Aorta (tissue), 5 donors: ENCODE data around the gene PLEKHA5. TPM values are rescaled to one million over a fixed set of nuclear protein-coding genes. Genes with fewer than 3 reads are reported as not detected.
"Not testable (repeated sequence)": the region's sequence is repeated elsewhere in the genome, so short reads cannot be mapped to it uniquely, and the experiment has no call there.

ENCODE experiments used
- ATAC-seq: fragments of 200-7000 bp; cut with Tn5 transposase; one replicate; pipeline ENCODE4 v1.9.1; 2022; ENCODE audit warnings: moderate library complexity; ENCODE audit not compliant: low FRiP score
- DNase-seq, 2 donors: peaks; one replicate each; pipeline ENCODE4 v3.0.0-alpha.2; 2020
- H3K27ac ChIP-seq, 2 donors: one replicate each; pipeline ENCODE4 v1.5.1; 2013; ENCODE audit warnings: low read length in 2 of 2, mild to moderate bottlenecking in 2 of 2, moderate library complexity in 2 of 2, control low read depth in 1 of 2, inconsistent platforms in 1 of 2, low read depth in 1 of 2
- H3K27me3 ChIP-seq, 2 donors: one replicate each; pipeline ENCODE4 v1.6.1; 2013; ENCODE audit warnings: control low read depth in 1 of 2, low read length in 1 of 2, mild to moderate bottlenecking in 1 of 2, moderate library complexity in 1 of 2; ENCODE audit not compliant: insufficient read depth in 2 of 2, control insufficient read depth in 1 of 2
- H3K36me3 ChIP-seq, 2 donors: one replicate each; pipeline ENCODE4 v1.6.1; 2013; ENCODE audit warnings: control low read depth in 1 of 2, low read length in 1 of 2, mild to moderate bottlenecking in 1 of 2; ENCODE audit not compliant: insufficient read depth in 2 of 2, control insufficient read depth in 1 of 2
- H3K4me1 ChIP-seq, 2 donors: one replicate each; pipeline ENCODE4 v1.6.1; 2013; ENCODE audit warnings: low read length in 2 of 2, control low read depth in 1 of 2, mild to moderate bottlenecking in 1 of 2, moderate library complexity in 1 of 2; ENCODE audit not compliant: insufficient read depth in 2 of 2, control insufficient read depth in 1 of 2
- H3K4me3 ChIP-seq, 2 donors: one replicate each; pipeline ENCODE4 v1.5.1; 2013; ENCODE audit warnings: low read length in 2 of 2, control low read depth in 1 of 2, mild to moderate bottlenecking in 1 of 2
- H3K9me3 ChIP-seq: one replicate; pipeline ENCODE4 v1.6.1; 2013; ENCODE audit warnings: mild to moderate bottlenecking, low read length; ENCODE audit not compliant: control insufficient read depth
- WGBS, 2 donors: extraction: QIAGEN DNeasy Blood & Tissue Kit; methylation state at CpG; one replicate each; pipeline ENCODE4 v1.1.7; 2013; 5-methylcytosine and 5-hydroxymethylcytosine counted together
- intact Hi-C, 2 donors: fragments of 100-400 bp; cut with DNase I; formaldehyde crosslinking; loops; one replicate each; pipeline versions ENCODE4 v1.14.2 to v1.15.0; 2022
- polyA plus RNA-seq, 2 donors: library from polyadenylated mRNA; stranded (reverse); fragments of 200-250 nt; gene quantifications; one replicate each; pipeline ENCODE4 v1.2.3, GENCODE V29; 2013
- total RNA-seq, 2 donors: library from RNA; stranded (reverse); fragmentation: NEBNext Ultra II Directional; extraction: Animal tissue kit (Norgen Biotek cat#: 25700); gene quantifications; one replicate each; pipeline ENCODE4 v1.2.1, GENCODE V29; 2021
- donor health status: healthy with polysubstance abuse.
- donor health status: Bipolar disorder and iron deficiency.
- donor health status: DM: no; HTN: no; CAD: no.
- donor health status: DM: no; HTN: no; CAD: no.
- donor health status: DM: yes; HTN: yes; CAD: no.

The PLEKHA5 gene
- total and polyA plus RNA-seq, 4 donors: 11.0 to 56.0 (median 18.7) TPM

DNA sequence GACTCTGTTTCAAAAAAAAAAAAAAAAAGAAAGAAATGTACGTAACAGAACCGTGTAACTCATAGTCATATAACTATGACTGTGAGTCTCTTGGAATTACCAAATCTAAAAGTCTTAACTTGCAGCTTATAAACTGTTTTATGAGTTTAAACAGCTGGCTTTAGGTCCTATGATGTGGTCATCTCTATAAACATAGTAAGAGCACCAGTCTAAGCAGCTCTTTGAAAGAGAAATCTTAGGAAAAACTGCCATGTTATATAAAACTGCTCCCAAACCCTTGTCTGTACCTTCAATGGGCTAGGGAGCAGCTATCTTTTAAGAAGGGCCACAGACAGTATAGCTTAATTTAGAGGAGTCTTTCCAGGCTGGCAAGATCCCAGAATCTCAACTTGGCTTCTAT is 194.3 kb downstream of the PLEKHA5 start:
- H3K9me3 ChIP-seq: no peaks in the 10 kb centered on the region
- intact Hi-C loops: no loop called here
- no peak overlapping the region for H3K27ac ChIP-seq
- no peaks in the 10 kb centered on the region for H3K4me1 ChIP-seq
- H3K4me3 ChIP-seq: no peak overlapping the region
- no peaks in the 10 kb centered on the region for H3K27me3 ChIP-seq
- no peak for DNase-seq
- no peak for ATAC-seq
- WGBS, 2 donors: 24 to 32% methylated on average over 2 of the region's 2 CpGs
- H3K36me3 ChIP-seq: peaks cover 0 to 1% of the 10 kb centered on the region in 2 donors

DNA sequence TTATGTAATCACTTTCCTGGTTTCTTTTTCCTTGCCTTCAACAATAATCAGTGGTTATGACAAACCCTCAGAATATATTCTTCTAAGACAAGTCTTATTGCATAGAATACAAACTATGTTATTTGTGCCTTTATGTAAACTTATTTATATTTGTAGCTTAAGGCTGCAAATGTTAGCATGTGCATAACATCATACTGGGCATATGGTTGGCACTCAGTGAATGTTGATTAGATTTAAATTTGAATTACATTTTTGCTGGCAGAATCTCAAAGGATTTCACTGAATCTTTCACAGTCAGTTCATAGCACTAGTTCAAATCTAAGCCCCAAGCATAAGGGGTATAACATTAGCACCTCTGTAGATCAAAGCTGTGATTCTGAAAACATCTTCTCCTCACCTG is 196.6 kb downstream of the PLEKHA5 start:
- Histone ChIP-seq H3K9me3 (no peaks in the 10 kb centered on the region), H3K36me3 (peaks cover 0 to 1% of the 10 kb centered on the region in 2 donors), H3K27me3 (no peaks in the 10 kb centered on the region), H3K27ac (no peak overlapping the region), H3K4me3 (no peak overlapping the region), H3K4me1 (no peaks in the 10 kb centered on the region)
- intact Hi-C loops: no loop called here
- ATAC-seq: no peak
- DNase-seq: no peak

DNA sequence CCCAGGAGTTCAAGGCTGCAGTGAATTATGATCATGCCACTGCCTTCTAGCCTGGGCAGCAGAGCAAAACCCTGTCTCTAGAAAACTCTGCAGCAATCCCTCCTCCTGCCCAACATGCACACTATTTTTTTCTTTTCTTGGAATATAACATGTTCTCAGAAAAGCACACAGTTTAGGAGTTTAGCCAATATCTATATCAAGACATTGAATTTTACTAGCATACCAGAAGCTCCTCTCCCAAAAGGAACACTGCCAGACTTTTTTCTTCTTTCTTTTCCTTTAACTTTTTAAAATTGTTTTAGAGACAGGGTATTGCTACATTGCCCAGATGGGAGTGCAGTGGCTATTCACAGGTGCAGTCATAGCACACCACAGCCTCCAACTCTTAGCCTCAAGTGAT is 202.7 kb downstream of the PLEKHA5 start:
- H3K27ac ChIP-seq: no peak overlapping the region
- H3K36me3 ChIP-seq: no peaks in the 10 kb centered on the region
- intact Hi-C loops: no loop called here
- H3K4me1 ChIP-seq: no peaks in the 10 kb centered on the region
- no peaks in the 10 kb centered on the region for H3K27me3 ChIP-seq
- no peak for DNase-seq
- no peaks in the 10 kb centered on the region for H3K9me3 ChIP-seq
- ATAC-seq: no peak
- H3K4me3 ChIP-seq: no peak overlapping the region

DNA sequence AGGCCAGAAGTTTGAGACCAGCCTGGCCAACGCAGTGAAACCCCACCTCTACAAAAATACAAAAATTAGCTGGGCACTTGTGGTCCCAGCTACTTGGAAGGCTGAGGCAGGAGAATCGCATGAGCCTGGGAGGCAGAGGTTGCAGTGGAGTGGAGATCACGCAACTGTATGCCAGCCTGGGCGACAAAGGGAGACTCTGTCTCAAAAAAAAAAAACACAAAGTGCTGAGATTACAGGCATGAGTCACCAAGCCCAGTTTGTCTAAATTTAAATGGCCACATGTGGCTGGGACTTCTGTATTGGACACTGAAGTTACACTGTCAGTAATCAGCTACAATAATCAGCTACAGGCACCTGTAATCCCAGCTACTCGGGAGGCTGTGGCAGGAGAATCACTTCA is 208.9 kb downstream of the PLEKHA5 start:
- ATAC-seq: no peak
- H3K36me3 ChIP-seq: no peaks in the 10 kb centered on the region
- 77 to 83% methylated on average over 5 of the region's 5 CpGs for WGBS, 2 donors
- no peak overlapping the region for H3K27ac ChIP-seq
- DNase-seq: no peak
- no peaks in the 10 kb centered on the region for H3K4me1 ChIP-seq
- no peaks in the 10 kb centered on the region for H3K9me3 ChIP-seq
- H3K27me3 ChIP-seq: no peaks in the 10 kb centered on the region
- H3K4me3 ChIP-seq: no peak overlapping the region
- intact Hi-C loops: no loop called here

DNA sequence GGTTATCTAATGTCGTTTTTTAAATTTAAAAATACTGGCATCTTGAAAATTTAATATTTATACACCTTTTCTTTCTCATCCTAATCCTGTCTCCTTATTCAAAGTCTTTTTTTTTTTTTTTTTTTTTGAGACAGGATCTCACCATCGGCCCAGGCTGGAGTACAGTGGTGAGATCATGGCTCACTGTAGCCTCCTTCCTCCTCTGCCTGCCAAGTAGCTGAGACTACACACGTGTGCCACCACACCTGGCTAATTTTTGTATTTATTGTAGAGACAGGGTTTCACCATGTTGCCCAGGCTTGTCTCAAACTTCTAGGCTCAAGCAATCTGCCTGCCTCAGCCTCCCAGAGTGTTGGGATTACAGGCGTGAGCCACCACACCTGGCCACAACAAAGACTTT is 221.3 kb downstream of the PLEKHA5 start:
- 76 to 83% methylated on average over 4 of the region's 4 CpGs for WGBS, 2 donors
- H3K4me1 ChIP-seq, intact Hi-C loops, H3K27me3 ChIP-seq, H3K36me3 ChIP-seq, H3K4me3 ChIP-seq, DNase-seq, H3K9me3 ChIP-seq, H3K27ac ChIP-seq, ATAC-seq: not testable (repeated sequence)

DNA sequence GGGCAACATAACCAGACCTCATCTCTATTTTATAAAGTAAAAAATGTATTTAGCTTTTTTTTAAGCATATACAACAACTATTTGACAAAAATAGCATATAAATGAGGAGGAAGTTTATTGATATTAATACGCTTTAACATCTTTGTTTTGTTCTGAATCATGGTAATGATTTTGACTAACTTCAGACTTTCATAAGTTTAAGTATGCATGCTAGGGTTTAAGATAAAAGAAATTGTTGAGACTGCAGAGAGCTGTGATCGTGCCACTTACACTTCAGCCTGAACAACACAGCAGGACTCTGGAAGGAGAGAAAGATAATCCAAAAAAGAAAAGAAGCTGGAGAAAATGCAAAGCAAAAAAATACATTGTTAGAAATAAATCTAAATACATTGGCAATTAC is 221.8 kb downstream of the PLEKHA5 start:
- no peaks in the 10 kb centered on the region for H3K27me3 ChIP-seq
- H3K36me3 ChIP-seq: no peaks in the 10 kb centered on the region
- H3K9me3 ChIP-seq: no peaks in the 10 kb centered on the region
- DNase-seq: no peak
- intact Hi-C loops: no loop called here
- 92% methylated on average over 2 of the region's 2 CpGs for WGBS, 2 donors
- no peak for ATAC-seq
- H3K27ac ChIP-seq: no peak overlapping the region
- no peaks in the 10 kb centered on the region for H3K4me1 ChIP-seq
- no peak overlapping the region for H3K4me3 ChIP-seq

DNA sequence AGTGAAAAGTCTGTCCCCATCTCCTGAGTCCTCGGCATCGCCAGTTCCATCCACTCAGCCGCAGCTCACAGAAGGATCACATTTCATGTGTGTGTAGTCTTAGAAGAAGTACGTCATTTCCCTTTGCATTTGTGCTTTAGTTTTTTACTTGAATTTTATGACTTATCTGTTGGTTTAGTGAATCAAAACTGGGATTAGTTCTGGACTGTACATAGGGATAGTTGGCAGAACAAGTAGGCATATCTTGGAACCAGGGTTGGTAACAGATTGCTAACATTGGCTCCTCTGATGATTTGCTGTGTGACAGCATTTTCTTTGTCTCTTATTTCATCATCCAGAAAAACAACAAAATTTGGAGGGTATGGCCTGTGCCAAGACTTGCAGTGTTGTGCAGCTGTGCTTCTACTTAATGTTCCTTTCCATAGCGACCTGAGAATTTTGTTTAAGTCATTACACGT is 240.2 kb downstream of the PLEKHA5 start:
- WGBS, 2 donors: 1 to 10% methylated on average over 6 of the region's 6 CpGs
- ATAC-seq: peak; percentile 62

DNA sequence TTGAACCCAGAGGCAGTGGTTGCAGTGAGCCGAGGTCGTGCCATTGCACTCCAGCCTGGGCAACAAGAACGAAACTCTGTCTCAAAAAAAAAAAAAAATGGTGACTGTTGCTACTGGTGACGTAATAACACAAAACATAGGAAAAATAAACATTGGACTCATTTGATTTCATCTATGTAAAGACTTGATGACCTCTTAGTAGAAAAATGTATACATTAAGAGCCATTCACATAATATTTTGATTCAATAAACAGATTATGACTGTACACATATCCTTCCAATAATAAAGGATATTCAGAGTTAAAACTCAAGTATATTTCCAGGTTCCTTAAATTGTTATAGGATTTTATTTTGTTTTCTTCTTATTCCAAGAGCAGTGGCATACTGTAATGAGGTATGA is 244.1 kb downstream of the PLEKHA5 start:
- ATAC-seq (no peak), DNase-seq (no peak)
- 73 to 78% methylated on average over 4 of the region's 4 CpGs for WGBS, 2 donors
- H3K36me3 ChIP-seq: no peaks in the 10 kb centered on the region
- H3K27me3 ChIP-seq: no peaks in the 10 kb centered on the region
- no peaks in the 10 kb centered on the region for H3K9me3 ChIP-seq
- no peak overlapping the region for H3K27ac ChIP-seq
- intact Hi-C loops: loop anchor here in 1 of 2 donors (5.0 kb wide), 1 partner anchor 39 kb away; no protein-coding TSS in a partner anchor
- no peak overlapping the region for H3K4me3 ChIP-seq
- no peaks in the 10 kb centered on the region for H3K4me1 ChIP-seq

More for the DNA sequence above, 240.2 kb downstream of the PLEKHA5 start:
- Histone ChIP-seq H3K27me3 (no peaks in the 10 kb centered on the region), H3K4me3 (no peak overlapping the region), H3K27ac (peak overlapping the region; percentile 9 to 64), H3K36me3 (no peaks in the 10 kb centered on the region), H3K9me3 (no peaks in the 10 kb centered on the region), H3K4me1 (no peaks in the 10 kb centered on the region)
- DNase-seq: no peak
- intact Hi-C loops: loop anchor here in 1 of 2 donors (5.0 kb wide), 1 partner anchor 43 kb away; no protein-coding TSS in a partner anchor

DNA sequence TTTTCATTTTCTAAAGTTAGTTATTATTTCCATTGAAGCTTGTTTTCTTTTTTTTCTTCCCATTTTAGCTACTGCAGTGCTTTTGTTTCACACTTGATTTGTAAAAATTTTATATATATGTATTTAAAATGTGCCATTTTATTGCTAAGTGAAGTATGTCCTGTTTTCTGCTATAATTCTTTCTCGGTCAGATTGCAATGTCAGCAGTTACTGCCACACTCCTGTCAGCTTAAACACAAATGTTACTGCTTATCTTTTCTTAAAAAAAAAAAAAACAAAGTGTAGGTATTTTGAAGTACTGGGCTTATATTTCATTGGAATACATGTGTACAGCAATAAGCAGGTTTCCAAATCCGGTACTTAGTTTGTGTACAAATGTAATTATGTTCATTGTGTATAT is 246.4 kb downstream of the PLEKHA5 start:
- WGBS, 2 donors: 70 to 79% methylated on average over 2 of the region's 2 CpGs
- ATAC-seq: no peak
- Histone ChIP-seq H3K4me3 (no peak overlapping the region), H3K27me3 (no peaks in the 10 kb centered on the region), H3K9me3 (no peaks in the 10 kb centered on the region), H3K27ac (no peak overlapping the region), H3K4me1 (no peaks in the 10 kb centered on the region), H3K36me3 (no peaks in the 10 kb centered on the region)
- intact Hi-C loops: no loop called here
- no peak for DNase-seq
